Measurements from ENCODE around the gene HAGH.

Gene HAGH

GRCh38 chr16:1786242-1787055, 40.2 kb downstream of the HAGH start:
- no peak for DNase-seq (ENCODE audit: low read depth)

GRCh38 chr16:1785846-1786170, 40.8 kb downstream of the HAGH start:
- no peak for DNase-seq (ENCODE audit: low read depth)

- no peak for DNase-seq (ENCODE audit: low read depth)
These were observed 41.4 kb downstream of the HAGH start for GRCh38 chr16:1784977-1785845.

- DNase-seq (ENCODE audit: low read depth), result peak; percentile 100
These were observed 44.0 kb downstream of the HAGH start, which contains the start of the genes NUBP2 and SPSB3 for GRCh38 chr16:1782408-1783264. Gene NUBP2, plus strand, starts transcription at chr16:1782960. Its CDS starts 61 bp downstream, at chr16:1783021. Gene SPSB3, minus strand, starts transcription at chr16:1782571. Its CDS starts 1,088 bp downstream, at chr16:1781483.

GRCh38 chr16:1781758-1782407, 44.7 kb downstream of the HAGH start:
- DNase-seq (ENCODE audit: low read depth), result no peak

DNA sequence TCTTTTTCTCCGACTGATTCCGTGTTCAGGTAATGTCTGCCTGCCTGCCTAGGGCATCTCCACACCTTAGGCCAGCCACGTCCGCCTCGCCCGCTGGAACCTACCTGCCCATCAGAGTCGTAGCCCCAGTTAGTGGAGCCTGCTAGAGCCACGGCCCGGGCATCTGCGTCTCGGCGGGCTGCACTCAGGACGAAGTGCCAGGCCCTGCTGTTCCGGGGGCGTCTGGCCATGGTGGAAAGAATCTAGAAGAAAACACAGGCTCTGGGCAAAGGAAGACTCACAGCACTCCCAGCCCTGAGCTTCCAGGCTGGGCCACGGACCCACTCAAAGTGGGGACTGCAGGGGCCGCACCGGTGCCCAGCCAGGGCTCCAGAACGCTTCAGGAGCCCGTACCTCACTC, 45.4 kb downstream of the HAGH start:
- no peak for DNase-seq (ENCODE audit: low read depth)

- no peak for DNase-seq (ENCODE audit: low read depth)
These were observed 46.0 kb downstream of the HAGH start for GRCh38 chr16:1780677-1781072.

DNA sequence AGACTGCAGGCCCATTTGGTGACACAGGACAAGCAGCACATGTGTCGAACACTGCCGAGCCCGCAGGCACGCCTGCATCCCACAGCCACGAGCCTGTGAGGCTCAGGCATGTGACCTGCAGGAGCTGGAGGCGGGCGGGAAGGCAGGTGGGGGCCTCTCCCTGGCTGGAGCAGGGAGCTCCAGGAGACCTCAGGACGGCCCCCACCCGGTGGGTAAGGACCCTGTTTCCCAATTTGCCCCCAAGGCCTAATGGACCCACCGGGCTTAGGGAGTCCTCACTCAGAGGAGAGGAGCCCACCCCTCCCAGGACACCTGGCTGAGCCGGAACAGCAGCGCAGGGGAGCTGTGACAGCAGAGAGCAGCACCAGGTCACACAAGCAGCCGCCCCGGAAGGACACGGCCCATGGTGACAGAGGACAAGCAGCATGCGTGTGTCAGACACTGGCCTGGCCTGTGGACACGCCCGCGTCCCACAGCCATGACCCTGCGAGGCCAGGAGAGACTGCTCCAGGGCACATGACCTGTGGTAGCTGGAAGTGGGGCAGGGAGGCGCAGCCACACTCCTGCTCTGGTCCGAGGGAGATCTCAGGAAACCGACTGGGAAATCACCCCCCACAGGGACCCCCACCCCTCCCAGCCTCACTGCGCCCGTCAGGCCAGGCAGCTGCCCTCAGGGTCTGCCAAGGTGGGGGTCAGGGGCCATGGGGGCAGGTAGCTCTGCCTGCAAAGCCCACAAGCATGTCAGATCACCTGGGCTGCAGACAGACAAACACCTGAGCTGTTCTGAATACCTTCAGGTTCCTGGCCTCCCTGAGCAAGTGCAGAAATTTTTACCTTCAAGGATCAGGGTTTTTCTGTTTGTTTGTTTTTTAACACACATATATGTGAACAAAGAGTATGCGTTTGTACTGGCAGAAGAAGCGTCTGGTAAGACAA, 46.6 kb downstream of the HAGH start:
- DNase-seq (ENCODE audit: low read depth), result no peak

- DNase-seq (ENCODE audit: low read depth), result no peak
These were observed 47.4 kb downstream of the HAGH start for GRCh38 chr16:1779234-1779701.

GRCh38 chr16:1778200-1779179, 48.1 kb downstream of the HAGH start:
- no peak for DNase-seq (ENCODE audit: low read depth)

GRCh38 chr16:1777375-1778199, 49.0 kb downstream of the HAGH start:
- DNase-seq (ENCODE audit: low read depth), result no peak

GRCh38 chr16:1776991-1777374, 49.6 kb downstream of the HAGH start:
- no peak for DNase-seq (ENCODE audit: low read depth)

DNA sequence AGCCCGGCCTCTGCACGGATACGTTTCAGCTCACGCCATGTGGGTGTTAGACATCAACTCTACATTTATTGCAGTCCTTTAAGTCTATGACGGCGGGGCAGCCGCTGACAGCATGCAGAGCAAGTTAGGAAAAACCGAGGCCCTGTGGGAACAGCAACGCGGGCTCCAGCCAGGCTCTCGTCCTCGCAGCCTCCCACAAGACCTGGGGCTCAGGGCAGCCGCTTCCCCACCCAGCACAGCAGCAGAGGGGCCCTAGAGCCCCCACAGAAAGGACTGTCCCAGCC, 50.0 kb downstream of the HAGH start:
- no peak for DNase-seq (ENCODE audit: low read depth)

- no peak for DNase-seq (ENCODE audit: low read depth)
These were observed 50.6 kb downstream of the HAGH start for GRCh38 chr16:1775846-1776671.

- no peak for DNase-seq (ENCODE audit: low read depth)
These were observed 51.4 kb downstream of the HAGH start for GRCh38 chr16:1775006-1775845.

DNA sequence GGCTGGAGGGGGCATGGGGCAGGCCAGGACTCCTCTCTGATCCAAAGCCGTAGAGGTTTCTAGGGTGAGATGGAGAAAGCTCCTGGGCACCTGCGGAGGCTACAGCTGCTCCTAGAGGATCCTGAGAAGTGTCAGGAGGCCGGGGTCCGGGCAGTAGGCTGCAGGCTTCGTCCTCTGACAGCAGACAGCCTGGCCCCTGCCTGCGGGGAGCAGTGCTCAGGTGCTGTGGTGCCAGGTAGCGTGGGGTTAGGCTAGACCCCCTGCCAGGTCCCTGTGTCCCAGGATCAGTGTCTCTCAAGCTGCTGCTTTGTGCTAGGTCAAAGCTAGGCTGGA, 52.2 kb downstream of the HAGH start:
- no peak for DNase-seq (ENCODE audit: low read depth)
